Mucosa of descending colon (tissue), 3 donors: ENCODE results near the gene DMAC2L. TPM values are rescaled to one million over a fixed set of nuclear protein-coding genes. Genes with fewer than 3 reads are reported as not detected.

Experiments
- ATAC-seq: fragments of 200-7000 bp; cut with Tn5 transposase; one replicate; pipeline ENCODE4 v1.9.1; 2020; ENCODE audit warnings: mild to moderate bottlenecking, moderate library complexity
- DNase-seq, 3 donors: peaks; one replicate each; pipeline ENCODE4 v3.0.0-alpha.2; 2020
- H3K36me3 ChIP-seq: fragments of 200-600 bp; one replicate; pipeline ENCODE4 v1.8.0; 2021; ENCODE audit warnings: low read depth, mild to moderate bottlenecking
- H3K4me1 ChIP-seq: fragments of 200-600 bp; one replicate; pipeline ENCODE4 v1.8.0; 2021; ENCODE audit warnings: low read depth, mild to moderate bottlenecking
- H3K4me3 ChIP-seq: fragments of 200-600 bp; one replicate; pipeline ENCODE4 v1.8.0; 2021; ENCODE audit warnings: mild to moderate bottlenecking
- H3K9me3 ChIP-seq: fragments of 200-600 bp; one replicate; pipeline ENCODE4 v1.8.0; 2021; ENCODE audit warnings: mild to moderate bottlenecking
- CTCF ChIP-seq: fragments of 200-600 bp; IDR thresholded peaks from one replicate; pipeline ENCODE4 v1.8.0; 2022; ENCODE audit warnings: antibody characterized with exemption, mild to moderate bottlenecking
- intact Hi-C, 2 donors: fragments of 100-400 bp; cut with DNase I in 1 of 2; cut with micrococcal nuclease in 1 of 2; formaldehyde crosslinking; loops; one replicate each; pipeline versions ENCODE4 v1.11.0 to v1.11.1; 2022; cut with DNase I, micrococcal nuclease
- total RNA-seq, 3 donors: library from RNA; stranded (reverse); fragmentation: NEBNext Ultra II Directional in 2 of 3; extraction: Animal tissue kit (Norgen Biotek cat#: 25700) in 2 of 3; gene quantifications; one replicate each; pipeline versions ENCODE4 v1.2.1 to v1.2.4, GENCODE V29; 2021 to 2023
- donor health status: DM: no; HTN: no; CAD: no; lungs with moderate emphysema.
- donor health status: DM: no; HTN: no; CAD: no.
- donor health status: DM: no; HTN: yes; CAD: no.

Gene DMAC2L
- total RNA-seq, 3 donors from 2014 or later = 18.9 to 27.6 (median 21.5) TPM

- no peaks in the 10 kb centered on the region for H3K9me3 ChIP-seq
- intact Hi-C loops = no loop called here
- DNase-seq (no peak), ATAC-seq (peak; percentile 40)
- H3K4me3 ChIP-seq = no peak overlapping the region
- no peak for TF ChIP-seq CTCF
- H3K4me1 ChIP-seq = peaks cover 19% of the 10 kb centered on the region
- no peaks in the 10 kb centered on the region for H3K36me3 ChIP-seq
These were observed 26.5 kb downstream of the DMAC2L start for GRCh38 chr14:50338587-50338986.

GRCh38 chr14:50339178-50339804 is 27.2 kb downstream of the DMAC2L start:
- intact Hi-C loops = no loop called here
- no peaks in the 10 kb centered on the region for H3K36me3 ChIP-seq
- H3K4me1 ChIP-seq = peaks cover 19% of the 10 kb centered on the region
- no peak for TF ChIP-seq CTCF
- no peak overlapping the region for H3K4me3 ChIP-seq
- H3K9me3 ChIP-seq = no peaks in the 10 kb centered on the region
- no peak for DNase-seq
- ATAC-seq = no peak

GRCh38 chr14:50340045-50340444 is 27.9 kb downstream of the DMAC2L start:
- H3K36me3 ChIP-seq = no peaks in the 10 kb centered on the region
- no peak overlapping the region for H3K4me3 ChIP-seq
- TF ChIP-seq CTCF = no peak
- intact Hi-C loops = loop anchor here in 1 of 2 donors (10.0 kb wide), 1 partner anchor 65 kb away; no protein-coding TSS in a partner anchor
- no peak for DNase-seq
- H3K4me1 ChIP-seq = peaks cover 19% of the 10 kb centered on the region
- ATAC-seq = no peak
- H3K9me3 ChIP-seq = no peaks in the 10 kb centered on the region

- no peak for DNase-seq
- no peak for TF ChIP-seq CTCF
- Histone ChIP-seq H3K4me3 (no peak overlapping the region), H3K9me3 (no peaks in the 10 kb centered on the region), H3K4me1 (peaks cover 15% of the 10 kb centered on the region), H3K36me3 (no peaks in the 10 kb centered on the region)
- intact Hi-C loops = loop anchor here in 1 of 2 donors (10.0 kb wide), 1 partner anchor 64 kb away; no protein-coding TSS in a partner anchor
- ATAC-seq = no peak
These were observed 28.8 kb downstream of the DMAC2L start for GRCh38 chr14:50340963-50341362.

GRCh38 chr14:50342221-50343078 is 30.3 kb downstream of the DMAC2L start:
- Histone ChIP-seq H3K36me3 (no peaks in the 10 kb centered on the region), H3K9me3 (no peaks in the 10 kb centered on the region), H3K4me3 (no peak overlapping the region), H3K4me1 (peaks cover 11% of the 10 kb centered on the region)
- TF ChIP-seq CTCF = no peak
- ATAC-seq (peak; percentile 85), DNase-seq (peak in 2 of 3 donors; percentile 63 to 67)
- intact Hi-C loops = loop anchor here in 1 of 2 donors (10.0 kb wide), 1 partner anchor 62 kb away; no protein-coding TSS in a partner anchor
